Prostate gland (tissue), 2 donors: ENCODE measurements around the gene FIBCD1.

Experiments used
- CTCF ChIP-seq, 4 experiments: fragments of 200-600 bp in 2 of 4; fragments of 450-650 bp in 2 of 4; sonication (generic) in 2 of 4; IDR thresholded peaks; 1 replicate in 3 of 4; 2 replicates in 1 of 4; pipeline ENCODE4 v1.5.1; 2016 to 2019; ENCODE audit warnings: antibody characterized with exemption in 4 of 4, mild to moderate bottlenecking in 2 of 4, moderate library complexity in 2 of 4
- POLR2A ChIP-seq: fragments of 450-650 bp; IDR thresholded peaks from one replicate; pipeline ENCODE4 v1.6.1; 2016; ENCODE audit warnings: antibody characterized with exemption, mild to moderate bottlenecking
- POLR2AphosphoS5 ChIP-seq: sonication (generic); formaldehyde crosslinking; IDR thresholded peaks from one replicate; pipeline ENCODE4 v1.6.1; 2017; ENCODE audit warnings: antibody characterized with exemption

DNA sequence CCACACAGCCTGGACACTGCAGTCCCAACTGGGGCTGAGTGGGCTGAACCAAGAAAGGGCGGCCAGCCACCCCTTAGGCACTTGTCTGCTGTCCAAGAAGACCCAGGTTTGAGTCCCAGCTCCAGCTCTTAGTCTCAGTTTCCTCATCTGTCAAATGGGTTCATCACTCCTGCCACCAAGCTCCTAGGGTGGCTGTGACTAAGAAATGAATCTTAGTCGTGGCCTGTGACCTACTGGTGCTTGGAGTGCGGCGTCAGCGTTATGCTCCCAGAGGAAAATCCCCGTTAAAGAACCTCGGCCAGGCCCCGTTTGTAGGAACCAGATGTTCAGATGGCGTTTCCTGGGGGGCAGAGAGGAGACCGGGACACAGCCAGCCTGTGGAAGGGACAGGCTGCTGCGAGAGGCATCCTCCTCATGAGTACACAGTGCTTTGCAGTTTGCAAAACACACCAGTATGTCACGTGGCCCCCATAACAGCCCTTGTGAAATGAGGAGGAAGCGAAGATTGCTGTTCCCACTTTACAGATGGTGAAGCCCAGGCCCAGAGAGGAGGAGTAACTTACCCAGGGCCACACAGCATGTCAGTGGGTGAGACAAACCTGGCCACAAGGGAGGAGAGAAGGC lies 3.3 kb downstream of the FIBCD1 start:
- TF ChIP-seq CTCF (IDR thresholded peaks at IDR 0.05) (no peak), POLR2AphosphoS5 (no peak), POLR2A (no peak)
